Limb (tissue), 2 donors: ENCODE measurements around the gene LGALS1.
"Not testable (repeated sequence)": the region's sequence is repeated elsewhere in the genome, so short reads cannot be mapped to it uniquely, and the experiment has no call there.

ENCODE experiments used
- DNase-seq, 2 donors: peaks; one replicate each; pipeline ENCODE4 v3.0.0-alpha.2; 2016; ENCODE audit errors: extremely low spot score in 2 of 2

Gene LGALS1

GRCh38 chr22:37717235-37717634 lies 41.8 kb downstream of the LGALS1 start:
- not testable (repeated sequence) for DNase-seq

- not testable (repeated sequence) for DNase-seq
Measured at GRCh38 chr22:37717746-37718305, 42.4 kb downstream of the LGALS1 start.

GRCh38 chr22:37725551-37726240 lies 50.3 kb downstream of the LGALS1 start:
- no peak for DNase-seq

GRCh38 chr22:37726241-37726887 lies 50.9 kb downstream of the LGALS1 start:
- no peak for DNase-seq

- no peak for DNase-seq
Measured at GRCh38 chr22:37728620-37729019, 53.2 kb downstream of the LGALS1 start.
